ENCODE measurements around the gene ABCC1. TPM values are rescaled to one million over a fixed set of nuclear protein-coding genes. Genes with fewer than 3 reads are reported as not detected.

ABCC1 gene
- total RNA-seq, 2 experiments from 2014 or later = 42.9 to 44.8 TPM

DNA sequence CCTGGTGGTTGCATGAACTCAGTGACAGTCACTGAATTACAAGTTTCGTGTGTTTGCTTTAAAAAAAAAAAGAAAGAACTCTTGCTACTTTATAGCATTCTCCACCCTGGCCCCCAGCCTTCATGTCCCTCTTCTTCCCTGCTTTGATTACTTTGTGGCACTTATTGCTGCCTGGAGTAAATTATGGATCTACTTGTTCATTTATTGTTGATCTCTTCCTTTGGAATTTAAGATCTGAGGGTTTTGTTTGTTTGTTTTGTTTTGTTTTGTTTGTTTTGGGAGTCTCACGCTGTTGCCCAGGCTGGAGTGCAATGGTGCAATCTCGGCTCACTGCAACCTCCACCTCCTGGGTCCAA, 147.4 kb downstream of the ABCC1 start:
- no peaks in the 10 kb centered on the region for H3K9me3 Mint-ChIP-seq
- TF ChIP-seq, protein P1, sequence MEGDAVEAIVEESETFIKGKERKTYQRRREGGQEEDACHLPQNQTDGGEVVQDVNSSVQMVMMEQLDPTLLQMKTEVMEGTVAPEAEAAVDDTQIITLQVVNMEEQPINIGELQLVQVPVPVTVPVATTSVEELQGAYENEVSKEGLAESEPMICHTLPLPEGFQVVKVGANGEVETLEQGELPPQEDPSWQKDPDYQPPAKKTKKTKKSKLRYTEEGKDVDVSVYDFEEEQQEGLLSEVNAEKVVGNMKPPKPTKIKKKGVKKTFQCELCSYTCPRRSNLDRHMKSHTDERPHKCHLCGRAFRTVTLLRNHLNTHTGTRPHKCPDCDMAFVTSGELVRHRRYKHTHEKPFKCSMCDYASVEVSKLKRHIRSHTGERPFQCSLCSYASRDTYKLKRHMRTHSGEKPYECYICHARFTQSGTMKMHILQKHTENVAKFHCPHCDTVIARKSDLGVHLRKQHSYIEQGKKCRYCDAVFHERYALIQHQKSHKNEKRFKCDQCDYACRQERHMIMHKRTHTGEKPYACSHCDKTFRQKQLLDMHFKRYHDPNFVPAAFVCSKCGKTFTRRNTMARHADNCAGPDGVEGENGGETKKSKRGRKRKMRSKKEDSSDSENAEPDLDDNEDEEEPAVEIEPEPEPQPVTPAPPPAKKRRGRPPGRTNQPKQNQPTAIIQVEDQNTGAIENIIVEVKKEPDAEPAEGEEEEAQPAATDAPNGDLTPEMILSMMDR (IDR thresholded peaks at IDR 0.05) = no peak
- intact Hi-C loops (cut with DNase I, micrococcal nuclease) = no loop called here
- ChIA-PET POLR2A (no interaction called here), CTCF (no interaction called here)
- Histone ChIP-seq H3K4me1 (ENCODE audit: insufficient read depth, low read length) (no peaks in the 10 kb centered on the region), H3K27me3 (ENCODE audit: control insufficient read depth in 1 of 2, insufficient read depth in 2 of 2, low read length in 2 of 2) (no peaks in the 10 kb centered on the region), H3K9me3 (ENCODE audit: control insufficient read depth in 1 of 2, insufficient read depth in 1 of 2, low read length in 2 of 2) (no peaks in the 10 kb centered on the region), H3K27ac (ENCODE audit: low read depth in 1 of 2, low read length in 2 of 2) (no peak overlapping the region), H3K4me3 (ENCODE audit: low read length) (no peak overlapping the region), H3K36me3 (ENCODE audit: insufficient read depth, low read length) (peaks cover 42% of the 10 kb centered on the region)
- H3K4me1 Mint-ChIP-seq (ENCODE audit: low read depth) = no peaks in the 10 kb centered on the region
- no peak overlapping the region for H3K27ac Mint-ChIP-seq
- ATAC-seq (ENCODE audit: poor library complexity) (no peak), DNase-seq (no peak)
- H3K4me3 Mint-ChIP-seq = no peak overlapping the region
- H3K36me3 Mint-ChIP-seq (ENCODE audit: low read depth) = peaks cover 67% of the 10 kb centered on the region
- H3K27me3 Mint-ChIP-seq = no peaks in the 10 kb centered on the region

DNA sequence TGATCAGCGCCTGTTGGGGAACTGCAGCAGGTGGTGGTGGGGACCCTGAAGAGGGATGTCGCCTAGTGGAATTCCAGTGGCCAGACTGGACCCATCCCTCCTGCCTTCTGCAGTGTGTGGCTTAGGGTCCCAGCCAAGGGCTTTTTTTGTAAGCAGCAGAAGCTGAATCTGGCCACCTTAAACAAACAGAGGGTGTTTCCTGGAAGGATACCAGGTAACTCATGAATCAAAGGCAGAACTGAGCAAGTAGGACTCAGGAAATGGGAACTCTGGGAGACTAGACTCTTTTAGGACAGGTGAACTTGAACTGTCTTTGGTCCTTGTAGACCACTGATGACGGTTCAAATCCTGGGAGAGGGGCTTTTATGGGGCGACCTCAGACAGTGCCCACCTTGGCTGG, 149.9 kb downstream of the ABCC1 start:
- no peak overlapping the region for H3K27ac Mint-ChIP-seq
- no peaks in the 10 kb centered on the region for H3K4me1 Mint-ChIP-seq (ENCODE audit: low read depth)
- intact Hi-C loops (cut with DNase I, micrococcal nuclease) = no loop called here
- POLR2A ChIA-PET = no interaction called here
- CTCF ChIA-PET = no interaction called here
- peaks cover 66% of the 10 kb centered on the region for H3K36me3 Mint-ChIP-seq (ENCODE audit: low read depth)
- Histone ChIP-seq H3K27me3 (ENCODE audit: control insufficient read depth in 1 of 2, insufficient read depth in 2 of 2, low read length in 2 of 2) (no peaks in the 10 kb centered on the region), H3K4me1 (ENCODE audit: insufficient read depth, low read length) (no peaks in the 10 kb centered on the region), H3K9me3 (ENCODE audit: control insufficient read depth in 1 of 2, insufficient read depth in 1 of 2, low read length in 2 of 2) (no peaks in the 10 kb centered on the region), H3K36me3 (ENCODE audit: insufficient read depth, low read length) (peaks cover 48% of the 10 kb centered on the region), H3K4me3 (ENCODE audit: low read length) (no peak overlapping the region), H3K27ac (ENCODE audit: low read depth in 1 of 2, low read length in 2 of 2) (no peak overlapping the region)
- H3K4me3 Mint-ChIP-seq = no peak overlapping the region
- ATAC-seq (ENCODE audit: poor library complexity) (no peak), DNase-seq (no peak)
- no peaks in the 10 kb centered on the region for H3K9me3 Mint-ChIP-seq
- TF ChIP-seq, protein P1 (IDR thresholded peaks at IDR 0.05) = no peak
- no peaks in the 10 kb centered on the region for H3K27me3 Mint-ChIP-seq

DNA sequence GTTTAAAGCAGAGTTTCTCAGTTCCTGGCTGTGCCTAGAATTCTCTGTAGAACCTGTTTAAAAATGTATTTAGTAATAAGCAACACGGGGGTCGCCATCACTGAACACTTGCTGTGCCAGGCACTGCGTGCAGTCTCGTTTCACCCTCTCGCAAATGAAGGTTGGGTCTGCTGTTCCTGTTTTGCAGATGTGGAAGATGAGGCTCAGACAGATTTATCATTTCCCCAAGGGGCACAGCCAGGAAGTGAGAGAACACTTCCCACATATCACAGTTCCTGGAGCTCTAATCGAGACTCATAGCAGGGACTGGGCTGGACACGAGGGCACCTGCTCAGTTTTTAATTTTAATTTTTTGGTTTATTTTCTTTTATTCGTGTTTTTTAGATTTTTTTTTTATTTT, 151.2 kb downstream of the ABCC1 start:
- TF ChIP-seq, protein P1 (IDR thresholded peaks at IDR 0.05) = no peak
- H3K4me1 Mint-ChIP-seq (ENCODE audit: low read depth) = no peaks in the 10 kb centered on the region
- Histone ChIP-seq H3K36me3 (ENCODE audit: insufficient read depth, low read length) (peaks cover 54% of the 10 kb centered on the region), H3K9me3 (ENCODE audit: control insufficient read depth in 1 of 2, insufficient read depth in 1 of 2, low read length in 2 of 2) (no peaks in the 10 kb centered on the region), H3K4me3 (ENCODE audit: low read length) (no peak overlapping the region), H3K27me3 (ENCODE audit: control insufficient read depth in 1 of 2, insufficient read depth in 2 of 2, low read length in 2 of 2) (no peaks in the 10 kb centered on the region), H3K27ac (ENCODE audit: low read depth in 1 of 2, low read length in 2 of 2) (no peak overlapping the region), H3K4me1 (ENCODE audit: insufficient read depth, low read length) (no peaks in the 10 kb centered on the region)
- H3K4me3 Mint-ChIP-seq = no peak overlapping the region
- H3K27ac Mint-ChIP-seq = no peak overlapping the region
- DNase-seq (no peak), ATAC-seq (ENCODE audit: poor library complexity) (no peak)
- peaks cover 76% of the 10 kb centered on the region for H3K36me3 Mint-ChIP-seq (ENCODE audit: low read depth)
- CTCF ChIA-PET = no interaction called here
- POLR2A ChIA-PET = no interaction called here
- H3K9me3 Mint-ChIP-seq = no peaks in the 10 kb centered on the region
- intact Hi-C loops (cut with DNase I, micrococcal nuclease) = no loop called here
- H3K27me3 Mint-ChIP-seq = no peaks in the 10 kb centered on the region

All from CD4-positive, alpha-beta T cell (primary cell).